Measurements from ENCODE around the gene RBM33. TPM values are rescaled to one million over a fixed set of nuclear protein-coding genes. Genes with fewer than 3 reads are reported as not detected.
A peak's percentile ranks its signal among the peaks of the same experiment; 100 is the strongest.

RBM33 gene
- total RNA-seq, 1 experiment from 2014 or later: 81.8 TPM

- H3K4me1 Mint-ChIP-seq: peaks cover 8% of the 10 kb centered on the region
- POLR2A ChIA-PET: no interaction called here
- no peak overlapping the region for H3K4me3 Mint-ChIP-seq
- H3K27me3 Mint-ChIP-seq (ENCODE audit: low read depth): no peaks in the 10 kb centered on the region
- TF ChIP-seq TEAD4 (CRISPR knock-in tag; IDR thresholded peaks at IDR 0.05) (no peak), JUN (CRISPR knock-in tag; IDR thresholded peaks at IDR 0.05) (no peak), MYBL2 (CRISPR knock-in tag; IDR thresholded peaks at IDR 0.05) (no peak), HMGA2 (CRISPR knock-in tag; IDR thresholded peaks at IDR 0.05) (no peak), ETV6 (CRISPR knock-in tag; IDR thresholded peaks at IDR 0.05) (no peak)
- TF ChIP-seq, protein P1, sequence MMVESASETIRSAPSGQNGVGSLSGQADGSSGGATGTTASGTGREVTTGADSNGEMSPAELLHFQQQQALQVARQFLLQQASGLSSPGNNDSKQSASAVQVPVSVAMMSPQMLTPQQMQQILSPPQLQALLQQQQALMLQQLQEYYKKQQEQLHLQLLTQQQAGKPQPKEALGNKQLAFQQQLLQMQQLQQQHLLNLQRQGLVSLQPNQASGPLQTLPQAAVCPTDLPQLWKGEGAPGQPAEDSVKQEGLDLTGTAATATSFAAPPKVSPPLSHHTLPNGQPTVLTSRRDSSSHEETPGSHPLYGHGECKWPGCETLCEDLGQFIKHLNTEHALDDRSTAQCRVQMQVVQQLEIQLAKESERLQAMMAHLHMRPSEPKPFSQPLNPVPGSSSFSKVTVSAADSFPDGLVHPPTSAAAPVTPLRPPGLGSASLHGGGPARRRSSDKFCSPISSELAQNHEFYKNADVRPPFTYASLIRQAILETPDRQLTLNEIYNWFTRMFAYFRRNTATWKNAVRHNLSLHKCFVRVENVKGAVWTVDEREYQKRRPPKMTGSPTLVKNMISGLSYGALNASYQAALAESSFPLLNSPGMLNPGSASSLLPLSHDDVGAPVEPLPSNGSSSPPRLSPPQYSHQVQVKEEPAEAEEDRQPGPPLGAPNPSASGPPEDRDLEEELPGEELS (CRISPR knock-in tag; IDR thresholded peaks at IDR 0.05): no peak
- no peaks in the 10 kb centered on the region for H3K9me3 Mint-ChIP-seq
- DNase-seq (ENCODE audit: low spot score) (no peak), ATAC-seq (no peak)
- peak overlapping the region; percentile 7; the same call in 1 of the 2 replicates for H3K27ac Mint-ChIP-seq
- peaks cover 64% of the 10 kb centered on the region for H3K36me3 Mint-ChIP-seq
- CTCF ChIA-PET: interaction anchor here (1.0 to 2.4 kb wide), 2 partner anchors 13 to 116 kb away, joined by 3 to 9 read pairs; no protein-coding TSS in a partner anchor
Observed at GRCh38 chr7:155714702-155715101, 70.2 kb downstream of the RBM33 start.

GRCh38 chr7:155715111-155715805, 70.8 kb downstream of the RBM33 start:
- no peak overlapping the region for H3K4me3 Mint-ChIP-seq
- DNase-seq (ENCODE audit: low spot score): no peak
- no peak for ATAC-seq
- TF ChIP-seq, protein P2, sequence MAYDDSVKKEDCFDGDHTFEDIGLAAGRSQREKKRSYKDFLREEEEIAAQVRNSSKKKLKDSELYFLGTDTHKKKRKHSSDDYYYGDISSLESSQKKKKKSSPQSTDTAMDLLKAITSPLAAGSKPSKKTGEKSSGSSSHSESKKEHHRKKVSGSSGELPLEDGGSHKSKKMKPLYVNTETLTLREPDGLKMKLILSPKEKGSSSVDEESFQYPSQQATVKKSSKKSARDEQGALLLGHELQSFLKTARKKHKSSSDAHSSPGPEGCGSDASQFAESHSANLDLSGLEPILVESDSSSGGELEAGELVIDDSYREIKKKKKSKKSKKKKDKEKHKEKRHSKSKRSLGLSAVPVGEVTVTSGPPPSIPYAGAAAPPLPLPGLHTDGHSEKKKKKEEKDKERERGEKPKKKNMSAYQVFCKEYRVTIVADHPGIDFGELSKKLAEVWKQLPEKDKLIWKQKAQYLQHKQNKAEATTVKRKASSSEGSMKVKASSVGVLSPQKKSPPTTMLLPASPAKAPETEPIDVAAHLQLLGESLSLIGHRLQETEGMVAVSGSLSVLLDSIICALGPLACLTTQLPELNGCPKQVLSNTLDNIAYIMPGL (CRISPR knock-in tag; IDR thresholded peaks at IDR 0.05): no peak
- no peak for TF ChIP-seq ERG (CRISPR knock-in tag; IDR thresholded peaks at IDR 0.05)
- TF ChIP-seq SP1 (CRISPR knock-in tag; conservative IDR thresholded peaks at IDR 0.05): no peak
- no peak for TF ChIP-seq TEAD4 (CRISPR knock-in tag; IDR thresholded peaks at IDR 0.05)
- TF ChIP-seq NFE2L1 (CRISPR knock-in tag; IDR thresholded peaks at IDR 0.05): no peak
- TF ChIP-seq HMGA2 (CRISPR knock-in tag; IDR thresholded peaks at IDR 0.05): no peak
- TF ChIP-seq CBFB (CRISPR knock-in tag; IDR thresholded peaks at IDR 0.05; ENCODE audit: low read depth): no peak
- no peak overlapping the region for H3K27ac Mint-ChIP-seq
- H3K4me1 Mint-ChIP-seq: peaks cover 8% of the 10 kb centered on the region
- H3K27me3 Mint-ChIP-seq (ENCODE audit: low read depth): no peaks in the 10 kb centered on the region
- H3K36me3 Mint-ChIP-seq: peaks cover 64% of the 10 kb centered on the region
- CTCF ChIA-PET: interaction anchor here (1.4 to 2.4 kb wide), 2 partner anchors 9 to 117 kb away, joined by 6 to 9 read pairs; no protein-coding TSS in a partner anchor
- no peaks in the 10 kb centered on the region for H3K9me3 Mint-ChIP-seq
- POLR2A ChIA-PET: no interaction called here

GRCh38 chr7:155717010-155717744, 72.7 kb downstream of the RBM33 start:
- ATAC-seq (no peak), DNase-seq (ENCODE audit: low spot score) (no peak)
- CTCF ChIA-PET: interaction anchor here (0.6 to 2.4 kb wide), 3 partner anchors 26 to 245 kb away, joined by 3 to 9 read pairs (median 4); no protein-coding TSS in a partner anchor
- POLR2A ChIA-PET: no interaction called here
- Mint-ChIP-seq H3K27ac (no peak overlapping the region), H3K27me3 (ENCODE audit: low read depth) (no peaks in the 10 kb centered on the region), H3K4me1 (peaks cover 8% of the 10 kb centered on the region), H3K36me3 (peaks cover 50% of the 10 kb centered on the region), H3K9me3 (no peaks in the 10 kb centered on the region), H3K4me3 (no peak overlapping the region)
- no peak for TF ChIP-seq ATF6 (CRISPR knock-in tag; IDR thresholded peaks at IDR 0.05)
- no peak for TF ChIP-seq FOXP1 (CRISPR knock-in tag; IDR thresholded peaks at IDR 0.05; ENCODE audit: borderline replicate concordance)
- TF ChIP-seq, protein P3, sequence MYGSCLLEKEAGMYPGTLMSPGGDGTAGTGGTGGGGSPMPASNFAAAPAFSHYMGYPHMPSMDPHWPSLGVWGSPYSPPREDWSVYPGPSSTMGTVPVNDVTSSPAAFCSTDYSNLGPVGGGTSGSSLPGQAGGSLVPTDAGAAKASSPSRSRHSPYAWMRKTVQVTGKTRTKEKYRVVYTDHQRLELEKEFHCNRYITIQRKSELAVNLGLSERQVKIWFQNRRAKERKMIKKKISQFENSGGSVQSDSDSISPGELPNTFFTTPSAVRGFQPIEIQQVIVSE (CRISPR knock-in tag; IDR thresholded peaks at IDR 0.05; ENCODE audit: borderline replicate concordance): no peak
- TF ChIP-seq, protein P4, sequence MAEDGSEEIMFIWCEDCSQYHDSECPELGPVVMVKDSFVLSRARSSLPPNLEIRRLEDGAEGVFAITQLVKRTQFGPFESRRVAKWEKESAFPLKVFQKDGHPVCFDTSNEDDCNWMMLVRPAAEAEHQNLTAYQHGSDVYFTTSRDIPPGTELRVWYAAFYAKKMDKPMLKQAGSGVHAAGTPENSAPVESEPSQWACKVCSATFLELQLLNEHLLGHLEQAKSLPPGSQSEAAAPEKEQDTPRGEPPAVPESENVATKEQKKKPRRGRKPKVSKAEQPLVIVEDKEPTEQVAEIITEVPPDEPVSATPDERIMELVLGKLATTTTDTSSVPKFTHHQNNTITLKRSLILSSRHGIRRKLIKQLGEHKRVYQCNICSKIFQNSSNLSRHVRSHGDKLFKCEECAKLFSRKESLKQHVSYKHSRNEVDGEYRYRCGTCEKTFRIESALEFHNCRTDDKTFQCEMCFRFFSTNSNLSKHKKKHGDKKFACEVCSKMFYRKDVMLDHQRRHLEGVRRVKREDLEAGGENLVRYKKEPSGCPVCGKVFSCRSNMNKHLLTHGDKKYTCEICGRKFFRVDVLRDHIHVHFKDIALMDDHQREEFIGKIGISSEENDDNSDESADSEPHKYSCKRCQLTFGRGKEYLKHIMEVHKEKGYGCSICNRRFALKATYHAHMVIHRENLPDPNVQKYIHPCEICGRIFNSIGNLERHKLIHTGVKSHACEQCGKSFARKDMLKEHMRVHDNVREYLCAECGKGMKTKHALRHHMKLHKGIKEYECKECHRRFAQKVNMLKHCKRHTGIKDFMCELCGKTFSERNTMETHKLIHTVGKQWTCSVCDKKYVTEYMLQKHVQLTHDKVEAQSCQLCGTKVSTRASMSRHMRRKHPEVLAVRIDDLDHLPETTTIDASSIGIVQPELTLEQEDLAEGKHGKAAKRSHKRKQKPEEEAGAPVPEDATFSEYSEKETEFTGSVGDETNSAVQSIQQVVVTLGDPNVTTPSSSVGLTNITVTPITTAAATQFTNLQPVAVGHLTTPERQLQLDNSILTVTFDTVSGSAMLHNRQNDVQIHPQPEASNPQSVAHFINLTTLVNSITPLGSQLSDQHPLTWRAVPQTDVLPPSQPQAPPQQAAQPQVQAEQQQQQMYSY (CRISPR knock-in tag; IDR thresholded peaks at IDR 0.05): no peak

Data from WTC11 (cell line).